H9 (cell line): ENCODE data around the gene S1PR3. TPM values are rescaled to one million over a fixed set of nuclear protein-coding genes. Genes with fewer than 3 reads are reported as not detected.

Experiments used
- DNase-seq: peaks from one replicate; pipeline ENCODE4 v3.0.0-alpha.2; 2017
- H2AFZ ChIP-seq: one replicate; pipeline ENCODE4 v1.6.1; 2013; ENCODE audit warnings: mild to moderate bottlenecking, low read length, control low read depth, moderate library complexity
- H2AK5ac ChIP-seq: 2 replicates; pipeline ENCODE4 v1.6.1; 2013; ENCODE audit warnings: low read length, control low read depth, mixed read lengths; ENCODE audit not compliant: insufficient read length
- H2BK120ac ChIP-seq: one replicate; pipeline ENCODE4 v1.6.1; 2013; ENCODE audit warnings: low read depth, mild to moderate bottlenecking, low read length, control low read depth, inconsistent platforms; ENCODE audit not compliant: poor library complexity, severe bottlenecking
- H2BK12ac ChIP-seq: 2 replicates; pipeline ENCODE4 v1.6.1; 2013; ENCODE audit warnings: low read length, control low read depth, mixed read lengths, low read depth; ENCODE audit not compliant: insufficient read length
- H2BK15ac ChIP-seq: 2 replicates; pipeline ENCODE4 v1.6.1; 2013; ENCODE audit warnings: low read depth, low read length, control low read depth
- H2BK20ac ChIP-seq: one replicate; pipeline ENCODE4 v1.6.1; 2013; ENCODE audit warnings: low read depth, mild to moderate bottlenecking, low read length, control low read depth, inconsistent platforms; ENCODE audit not compliant: poor library complexity, severe bottlenecking
- H2BK5ac ChIP-seq: 2 replicates; pipeline ENCODE4 v1.6.1; 2013; ENCODE audit warnings: low read length, control low read depth, mixed read lengths; ENCODE audit not compliant: insufficient read length
- H3K14ac ChIP-seq: 2 replicates; pipeline ENCODE4 v1.6.1; 2013; ENCODE audit warnings: low read length, control low read depth; ENCODE audit not compliant: insufficient read depth
- H3K18ac ChIP-seq: 2 replicates; pipeline ENCODE4 v1.6.1; 2013; ENCODE audit warnings: low read depth, mild to moderate bottlenecking, mixed read lengths, low read length, control low read depth; ENCODE audit not compliant: insufficient read length
- H3K23ac ChIP-seq: 2 replicates; pipeline ENCODE4 v1.6.1; 2013; ENCODE audit warnings: low read length, control low read depth, mixed read lengths, low read depth; ENCODE audit not compliant: insufficient read length
- H3K23me2 ChIP-seq: 2 replicates; pipeline ENCODE4 v1.6.1; 2013; ENCODE audit warnings: low read depth, mild to moderate bottlenecking, mixed read lengths, low read length, control low read depth; ENCODE audit not compliant: insufficient read length, poor library complexity, severe bottlenecking
- H3K27ac ChIP-seq: 2 replicates; pipeline ENCODE4 v1.5.1; 2013; ENCODE audit warnings: low read length, control low read depth, mixed read lengths, low read depth; ENCODE audit not compliant: insufficient read length
- H3K27me3 ChIP-seq: 2 replicates; pipeline ENCODE4 v1.6.1; 2013; ENCODE audit warnings: low read length, control low read depth, inconsistent platforms; ENCODE audit not compliant: insufficient read depth
- H3K4ac ChIP-seq: 2 replicates; pipeline ENCODE4 v1.6.1; 2013; ENCODE audit warnings: low read depth, mild to moderate bottlenecking, control low read depth, inconsistent platforms, low read length, moderate library complexity
- H3K4me1 ChIP-seq: 2 replicates; pipeline ENCODE4 v1.6.1; 2013; ENCODE audit warnings: low read length, control low read depth, inconsistent platforms; ENCODE audit not compliant: insufficient read depth
- H3K4me2 ChIP-seq: 2 replicates; pipeline ENCODE4 v1.6.1; 2013; ENCODE audit warnings: low read length, control low read depth, mixed read lengths; ENCODE audit not compliant: insufficient read length, insufficient read depth
- H3K56ac ChIP-seq: 2 replicates; pipeline ENCODE4 v1.6.1; 2013; ENCODE audit warnings: low read depth, mild to moderate bottlenecking, mixed read lengths, low read length, control low read depth; ENCODE audit not compliant: insufficient read length
- H3K79me1 ChIP-seq: 2 replicates; pipeline ENCODE4 v1.6.1; 2013; ENCODE audit warnings: low read depth, mild to moderate bottlenecking, moderate library complexity, low read length, control low read depth, inconsistent platforms; ENCODE audit not compliant: insufficient read depth, poor library complexity, severe bottlenecking
- H3K79me2 ChIP-seq: 2 replicates; pipeline ENCODE4 v1.6.1; 2013; ENCODE audit warnings: low read length, control low read depth, inconsistent platforms; ENCODE audit not compliant: insufficient read depth
- H3K9ac ChIP-seq: 2 replicates; pipeline ENCODE4 v1.6.1; 2013; ENCODE audit warnings: low read length, control low read depth, mixed read lengths; ENCODE audit not compliant: insufficient read length; ENCODE audit errors: extremely low read depth
- H3K9me3 ChIP-seq: one replicate; pipeline ENCODE4 v1.6.1; 2013; ENCODE audit warnings: low read depth, low read length, inconsistent platforms; ENCODE audit not compliant: control insufficient read depth
- H3T11ph ChIP-seq: one replicate; pipeline ENCODE4 v1.6.1; 2013; ENCODE audit warnings: mild to moderate bottlenecking, low read length, control low read depth, inconsistent platforms
- H4K20me1 ChIP-seq: one replicate; pipeline ENCODE4 v1.6.1; 2013; ENCODE audit not compliant: control insufficient read depth, insufficient read length, insufficient read depth
- H4K5ac ChIP-seq: 2 replicates; pipeline ENCODE4 v1.6.1; 2013; ENCODE audit warnings: low read depth, mild to moderate bottlenecking, mixed read lengths, low read length, control low read depth; ENCODE audit not compliant: insufficient read length
- H4K8ac ChIP-seq: replicated peaks from 2 replicates; pipeline ENCODE4 v1.6.1; 2013; ENCODE audit warnings: low read length, control low read depth, mixed read lengths, low read depth; ENCODE audit not compliant: insufficient read length
- H4K91ac ChIP-seq: 2 replicates; pipeline ENCODE4 v1.6.1; 2013; ENCODE audit warnings: low read depth, mild to moderate bottlenecking, moderate library complexity, mixed read lengths, low read length, control low read depth; ENCODE audit not compliant: insufficient read length
- H3K27ac Mint-ChIP-seq, 3 experiments: 2 replicates in 2 of 3; 3 replicates in 1 of 3; pipeline ENCODE4 v1.8.0; 2020 to 2021; ENCODE audit warnings: mixed read lengths in 3 of 3, mild to moderate bottlenecking in 1 of 3, moderate library complexity in 1 of 3
- H3K27me3 Mint-ChIP-seq: 2 replicates; pipeline ENCODE4 v1.8.0; 2021; ENCODE audit warnings: low read depth, mild to moderate bottlenecking, moderate library complexity, mixed read lengths
- H3K36me3 Mint-ChIP-seq, 3 experiments: 2 replicates in 2 of 3; 3 replicates in 1 of 3; pipeline ENCODE4 v1.8.0; 2020 to 2021; ENCODE audit warnings: low read depth in 3 of 3, mixed read lengths in 3 of 3; ENCODE audit not compliant: insufficient read depth in 1 of 3
- H3K4me1 Mint-ChIP-seq, 2 experiments: 2 replicates each; pipeline ENCODE4 v1.8.0; 2020; ENCODE audit warnings: mixed read lengths in 2 of 2
- H3K4me3 Mint-ChIP-seq, 2 experiments: 2 replicates in 1 of 2; 3 replicates in 1 of 2; pipeline ENCODE4 v1.8.0; 2020 to 2021; ENCODE audit warnings: mild to moderate bottlenecking in 2 of 2, mixed read lengths in 2 of 2, moderate library complexity in 1 of 2
- H3K9me3 Mint-ChIP-seq, 2 experiments: 2 replicates in 1 of 2; 3 replicates in 1 of 2; pipeline ENCODE4 v1.8.0; 2020; ENCODE audit warnings: mild to moderate bottlenecking in 2 of 2, mixed read lengths in 2 of 2, moderate library complexity in 1 of 2
- WGBS: extraction: QIAGEN DNeasy Blood & Tissue Kit; methylation state at CpG from one replicate; pipeline ENCODE4 v1.1.7; 2013; ENCODE audit warnings: missing lambda C conversion rate, low lambda C conversion rate, mixed read lengths; ENCODE audit not compliant: insufficient read length; ENCODE audit errors: extremely low coverage; 5-methylcytosine and 5-hydroxymethylcytosine counted together
- total RNA-seq: library from RNA; stranded (reverse); gene quantifications from 2 replicates; pipeline ENCODE4 v1.2.1, GENCODE V29; 2021
- TF ChIP-seq, protein P1 (sequence below): fragments of 200-600 bp; sonication (generic); conservative IDR thresholded peaks from 3 replicates; pipeline ENCODE4 v1.8.0; 2021; ENCODE audit warnings: antibody characterized with exemption, mild to moderate bottlenecking

The S1PR3 gene
- total RNA-seq, 1 experiment from 2014 or later, result 3.3 TPM

DNA sequence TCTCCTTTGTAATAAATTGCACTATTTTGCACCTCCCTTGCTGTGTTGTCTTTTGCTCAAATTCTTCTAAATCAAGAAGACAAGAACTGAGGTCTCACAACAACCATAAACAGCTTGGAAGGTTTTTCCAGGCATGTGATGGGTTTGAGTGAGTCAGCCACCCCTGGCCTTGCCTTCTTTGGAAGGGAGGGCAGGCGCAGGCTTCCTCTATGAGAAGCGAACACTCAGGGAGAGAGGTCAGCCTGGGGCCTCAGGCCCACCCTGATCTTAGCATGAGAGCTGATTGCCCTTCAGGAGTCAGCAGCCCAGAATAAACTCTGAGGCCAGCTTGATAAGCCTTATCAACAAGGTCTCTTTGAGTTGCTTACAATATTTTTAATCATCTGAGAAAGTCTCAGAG lies 31.6 kb downstream of the S1PR3 start:
- Histone ChIP-seq H4K8ac (no peak overlapping the region), H4K91ac (no peak overlapping the region), H2BK5ac (no peak overlapping the region), H3K79me1 (no peaks in the 10 kb centered on the region), H3K18ac (no peak overlapping the region), H2BK120ac (no peak overlapping the region), H2AFZ (no peak overlapping the region), H3K9me3 (no peaks in the 10 kb centered on the region), H2BK12ac (no peak overlapping the region), H4K20me1 (no peaks in the 10 kb centered on the region), H3T11ph (no peak overlapping the region), H3K4me2 (no peak overlapping the region), H3K27ac (no peak overlapping the region), H3K56ac (no peak overlapping the region), H2BK20ac (no peak overlapping the region), H4K5ac (no peak overlapping the region), H3K9ac (no peak overlapping the region), H2AK5ac (no peak overlapping the region), H3K23me2 (no peaks in the 10 kb centered on the region), H3K14ac (no peak overlapping the region), H3K23ac (no peak overlapping the region), H3K79me2 (no peaks in the 10 kb centered on the region), H3K4ac (no peak overlapping the region), H3K27me3 (no peaks in the 10 kb centered on the region), H3K4me1 (peaks cover 7% of the 10 kb centered on the region; the same call in 1 of the 2 replicates), H2BK15ac (no peak overlapping the region)
- Mint-ChIP-seq H3K27me3 (peaks cover 1% of the 10 kb centered on the region; the same call in 1 of the 2 replicates), H3K4me1 (peaks cover 15 to 18% of the 10 kb centered on the region in 2 experiments), H3K9me3 (peaks cover 2 to 6% of the 10 kb centered on the region in 2 experiments), H3K27ac (no peak overlapping the region), H3K4me3 (no peak overlapping the region), H3K36me3 (peaks cover 0 to 11% (median 0%) of the 10 kb centered on the region in 3 experiments; a peak in 3 of 7 replicates)
- no CpG with 5 or more reads among the region's 2 CpGs for WGBS
- TF ChIP-seq, protein P1, sequence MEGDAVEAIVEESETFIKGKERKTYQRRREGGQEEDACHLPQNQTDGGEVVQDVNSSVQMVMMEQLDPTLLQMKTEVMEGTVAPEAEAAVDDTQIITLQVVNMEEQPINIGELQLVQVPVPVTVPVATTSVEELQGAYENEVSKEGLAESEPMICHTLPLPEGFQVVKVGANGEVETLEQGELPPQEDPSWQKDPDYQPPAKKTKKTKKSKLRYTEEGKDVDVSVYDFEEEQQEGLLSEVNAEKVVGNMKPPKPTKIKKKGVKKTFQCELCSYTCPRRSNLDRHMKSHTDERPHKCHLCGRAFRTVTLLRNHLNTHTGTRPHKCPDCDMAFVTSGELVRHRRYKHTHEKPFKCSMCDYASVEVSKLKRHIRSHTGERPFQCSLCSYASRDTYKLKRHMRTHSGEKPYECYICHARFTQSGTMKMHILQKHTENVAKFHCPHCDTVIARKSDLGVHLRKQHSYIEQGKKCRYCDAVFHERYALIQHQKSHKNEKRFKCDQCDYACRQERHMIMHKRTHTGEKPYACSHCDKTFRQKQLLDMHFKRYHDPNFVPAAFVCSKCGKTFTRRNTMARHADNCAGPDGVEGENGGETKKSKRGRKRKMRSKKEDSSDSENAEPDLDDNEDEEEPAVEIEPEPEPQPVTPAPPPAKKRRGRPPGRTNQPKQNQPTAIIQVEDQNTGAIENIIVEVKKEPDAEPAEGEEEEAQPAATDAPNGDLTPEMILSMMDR, result no peak
- no peak for DNase-seq
